Suppressor macrophage treated with lipopolysaccharide for 4 hours (primary cell): ENCODE data around the gene CSK.
"Not testable (repeated sequence)": the region's sequence is repeated elsewhere in the genome, so short reads cannot be mapped to it uniquely, and the experiment has no call there.

Experiments used
- DNase-seq: peaks from one replicate; pipeline ENCODE4 v3.0.0-alpha.2; 2020

The CSK gene

DNA sequence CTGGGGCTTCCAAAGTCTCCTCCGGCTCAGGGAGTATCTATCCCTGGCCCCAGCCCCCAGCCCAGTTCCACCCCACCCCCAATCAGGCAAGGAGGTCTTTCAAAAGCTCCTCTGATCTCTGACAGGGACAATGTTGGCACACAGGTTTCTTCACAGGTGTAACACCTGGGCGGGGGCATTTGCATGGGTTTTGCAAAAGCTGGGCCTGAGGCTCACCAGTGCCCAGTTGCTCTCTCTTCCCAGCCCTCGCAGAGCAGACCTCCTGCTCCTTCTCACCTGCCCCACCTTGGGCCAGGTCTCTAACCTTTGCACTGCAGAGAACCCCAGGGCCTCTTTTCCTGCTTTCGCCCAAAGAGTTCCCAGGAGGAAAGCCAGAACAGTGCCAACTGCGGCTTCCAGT, 8.6 kb upstream of the CSK start:
- no peak for DNase-seq

DNA sequence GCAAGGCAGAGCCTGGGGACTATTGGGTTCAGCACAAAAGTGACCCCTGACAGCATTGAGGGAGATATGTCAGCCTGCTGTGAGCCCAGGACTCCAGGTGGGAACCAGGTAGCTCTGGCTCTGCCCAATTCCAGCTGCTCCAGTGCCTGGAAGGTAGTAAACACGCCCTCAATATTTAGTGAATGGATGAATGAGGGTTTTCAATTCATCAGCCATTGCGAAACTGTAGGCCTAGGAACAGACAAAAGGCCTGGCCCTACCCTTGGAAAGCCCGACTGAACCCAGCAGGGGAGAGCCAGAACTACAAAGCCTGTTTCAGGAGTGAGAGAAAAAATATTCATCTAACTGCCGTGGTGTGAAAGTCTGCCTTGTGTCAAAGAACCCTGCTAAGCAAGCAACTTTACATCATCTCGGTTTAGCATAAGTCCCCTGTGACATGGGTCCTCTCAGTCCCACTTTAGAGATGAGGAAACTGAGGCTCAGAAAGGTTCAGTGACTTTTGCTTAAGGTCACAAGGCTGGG, 8.1 kb upstream of the CSK start:
- peak; percentile 45 for DNase-seq

DNA sequence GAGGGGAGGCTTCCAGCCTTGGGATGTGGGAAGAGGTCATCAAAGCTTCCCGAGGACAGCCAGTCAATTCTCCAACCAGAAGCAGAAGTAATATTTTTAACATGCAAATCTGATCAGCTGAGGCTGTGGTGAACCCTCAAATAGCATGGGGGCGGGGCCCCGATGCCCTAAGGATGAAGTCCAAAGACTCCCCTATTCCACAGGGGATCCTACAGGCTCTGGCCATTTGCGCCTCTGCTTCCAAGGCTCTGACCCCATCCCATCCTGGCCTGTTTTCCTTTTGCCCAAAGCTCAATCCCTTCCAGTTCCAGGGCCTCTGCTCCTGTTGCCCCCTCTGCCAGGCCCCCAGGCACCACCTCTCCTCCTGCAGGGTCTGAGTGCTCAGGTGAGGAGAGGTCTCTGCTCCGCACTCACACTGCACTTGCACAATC, 6.7 kb upstream of the CSK start:
- DNase-seq = peak; percentile 38

DNA sequence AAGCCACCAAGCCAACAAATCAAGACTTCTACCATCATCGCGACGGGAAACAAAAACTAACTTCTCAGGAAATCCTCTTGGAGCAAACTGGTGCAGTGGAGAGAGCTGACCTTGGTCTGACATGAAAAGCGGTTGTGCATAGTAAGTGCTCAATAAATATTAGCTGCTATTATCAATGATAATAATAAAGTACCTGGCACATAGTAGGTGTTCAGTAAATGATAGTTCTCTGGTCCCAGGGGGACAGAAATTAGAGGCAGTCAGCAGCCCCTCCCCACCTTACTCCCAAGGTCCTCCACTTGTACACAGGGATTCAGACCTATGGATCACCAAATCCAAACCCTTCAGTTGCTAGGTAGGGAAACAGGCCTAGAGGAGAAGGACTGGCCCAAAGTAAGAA, 6.0 kb upstream of the CSK start:
- no peak for DNase-seq

DNA sequence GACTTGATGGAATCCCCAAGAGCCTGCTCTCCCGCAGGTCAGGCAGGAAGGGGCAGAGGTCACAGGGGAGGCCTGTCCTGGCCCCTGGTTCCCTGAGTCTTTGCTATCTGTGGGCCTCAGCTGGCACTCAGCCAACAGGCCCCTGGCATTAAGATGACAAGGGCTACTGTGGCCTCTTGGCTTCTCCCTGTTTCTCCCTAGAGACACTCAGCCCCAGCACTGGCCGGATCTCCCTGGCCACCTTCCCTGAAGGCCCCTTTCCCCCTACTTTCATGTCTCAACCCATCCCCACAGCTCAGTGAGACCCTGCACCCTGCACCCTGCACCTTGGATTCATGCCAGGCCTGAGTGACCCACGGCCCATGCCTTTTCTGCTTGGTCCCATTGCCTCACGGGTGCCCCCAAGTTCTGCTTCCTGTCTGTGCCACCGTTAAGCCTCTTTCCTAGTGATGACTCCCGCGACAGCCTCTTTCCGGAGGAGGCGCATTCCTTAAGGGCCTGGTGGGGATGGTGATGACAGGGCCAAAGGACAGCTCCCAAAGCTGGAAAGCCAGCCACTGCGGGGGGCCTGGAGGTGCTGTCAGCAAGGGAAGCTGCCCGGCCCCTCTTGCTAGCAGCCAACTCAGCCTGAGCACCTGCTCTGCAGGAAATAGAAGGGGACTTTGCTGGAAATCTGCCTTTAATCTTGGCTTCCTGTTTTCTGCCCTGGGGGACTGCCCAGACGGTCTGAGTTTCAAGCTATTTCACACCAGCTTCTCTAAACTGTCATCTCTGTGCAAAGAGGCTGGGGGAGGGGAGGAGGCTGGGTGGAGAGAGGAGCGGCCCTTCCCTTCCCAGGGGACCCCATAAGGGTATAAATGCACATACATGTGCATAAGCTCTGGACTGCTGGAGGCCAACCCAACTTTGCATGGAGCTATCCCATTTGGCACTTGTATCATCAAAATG, 4.8 kb upstream of the CSK start:
- peak; percentile 84 for DNase-seq

DNA sequence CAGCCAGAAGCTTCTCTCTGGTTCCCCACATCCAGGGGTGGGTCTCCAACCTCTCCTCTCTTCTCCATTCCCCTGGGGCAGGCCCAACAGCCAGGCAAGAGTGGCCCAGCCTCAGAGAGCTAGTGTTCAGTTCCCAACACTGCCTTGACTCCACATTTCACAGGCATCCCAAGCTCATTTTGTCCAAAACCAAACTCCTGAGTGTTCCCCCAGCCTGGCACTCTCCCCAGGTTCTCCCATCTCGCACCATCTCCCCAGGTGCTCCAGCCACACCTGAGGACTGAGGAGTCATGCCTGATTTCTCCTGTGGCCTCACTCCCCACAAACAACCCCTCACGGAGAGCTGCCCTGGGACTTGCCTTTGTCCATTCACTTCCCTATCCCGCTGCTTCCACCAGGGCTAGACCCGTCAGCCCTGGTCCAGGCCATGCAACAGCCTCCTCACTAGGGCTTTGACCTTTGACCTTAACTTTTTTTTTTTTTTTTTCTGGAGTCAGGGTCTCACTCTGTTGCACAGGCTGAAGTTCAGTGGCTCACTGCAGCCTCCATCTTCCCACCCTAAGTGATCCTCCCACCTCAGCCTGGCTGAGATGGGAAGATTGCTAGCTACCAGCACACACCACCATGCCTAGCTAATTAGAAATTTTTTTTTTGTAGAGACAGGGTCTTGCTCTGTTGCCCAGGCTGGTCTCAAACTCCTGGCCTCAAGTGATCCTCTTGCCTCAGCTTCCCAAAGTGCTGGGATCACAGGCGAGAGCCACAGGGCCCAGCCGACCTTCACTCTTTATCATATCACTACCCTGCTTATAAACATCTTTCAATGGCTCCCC, 3.9 kb upstream of the CSK start:
- peak; percentile 35 for DNase-seq

DNA sequence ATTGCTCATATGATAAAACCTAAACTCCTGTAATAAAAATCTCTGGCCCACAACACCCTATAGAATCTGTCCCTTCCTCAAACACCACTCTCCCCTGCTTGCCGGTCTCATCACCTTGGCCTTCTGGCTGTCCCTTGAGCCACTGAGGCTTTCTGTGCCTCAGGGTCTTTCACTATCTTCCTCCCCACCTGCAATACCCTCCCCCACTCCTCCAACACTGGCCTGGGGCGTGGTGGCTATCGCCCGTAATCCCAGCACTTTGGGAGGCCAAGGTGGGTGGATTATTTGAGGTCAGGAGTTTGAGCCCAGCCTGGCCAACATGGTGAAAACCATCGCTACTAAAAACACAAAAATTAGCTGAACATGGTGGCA, 3.3 kb upstream of the CSK start:
- DNase-seq = no peak

DNA sequence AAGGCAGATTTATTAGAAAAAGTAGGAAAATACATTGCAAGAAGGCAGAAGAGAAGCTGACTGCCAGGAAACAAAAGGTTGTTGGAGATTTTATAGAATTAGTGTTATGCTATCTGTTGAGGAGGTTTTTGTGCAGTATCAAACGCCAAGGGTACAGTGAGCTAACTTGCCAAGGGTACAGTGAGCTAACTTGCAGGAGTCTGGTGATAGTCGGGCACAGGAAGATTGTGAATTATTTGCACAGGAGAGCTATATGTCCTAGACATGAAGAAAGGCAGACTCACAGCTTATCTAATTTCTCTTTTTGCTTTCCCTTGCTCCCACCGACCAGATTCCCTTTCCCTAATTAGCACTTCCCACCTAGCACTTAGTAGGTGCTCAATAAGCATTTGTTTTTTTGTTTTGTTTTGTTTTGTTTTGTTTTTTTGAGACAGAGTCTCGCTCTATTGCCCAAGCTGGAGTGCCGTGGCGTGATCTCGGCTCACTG, 2.7 kb upstream of the CSK start:
- DNase-seq = no peak

DNA sequence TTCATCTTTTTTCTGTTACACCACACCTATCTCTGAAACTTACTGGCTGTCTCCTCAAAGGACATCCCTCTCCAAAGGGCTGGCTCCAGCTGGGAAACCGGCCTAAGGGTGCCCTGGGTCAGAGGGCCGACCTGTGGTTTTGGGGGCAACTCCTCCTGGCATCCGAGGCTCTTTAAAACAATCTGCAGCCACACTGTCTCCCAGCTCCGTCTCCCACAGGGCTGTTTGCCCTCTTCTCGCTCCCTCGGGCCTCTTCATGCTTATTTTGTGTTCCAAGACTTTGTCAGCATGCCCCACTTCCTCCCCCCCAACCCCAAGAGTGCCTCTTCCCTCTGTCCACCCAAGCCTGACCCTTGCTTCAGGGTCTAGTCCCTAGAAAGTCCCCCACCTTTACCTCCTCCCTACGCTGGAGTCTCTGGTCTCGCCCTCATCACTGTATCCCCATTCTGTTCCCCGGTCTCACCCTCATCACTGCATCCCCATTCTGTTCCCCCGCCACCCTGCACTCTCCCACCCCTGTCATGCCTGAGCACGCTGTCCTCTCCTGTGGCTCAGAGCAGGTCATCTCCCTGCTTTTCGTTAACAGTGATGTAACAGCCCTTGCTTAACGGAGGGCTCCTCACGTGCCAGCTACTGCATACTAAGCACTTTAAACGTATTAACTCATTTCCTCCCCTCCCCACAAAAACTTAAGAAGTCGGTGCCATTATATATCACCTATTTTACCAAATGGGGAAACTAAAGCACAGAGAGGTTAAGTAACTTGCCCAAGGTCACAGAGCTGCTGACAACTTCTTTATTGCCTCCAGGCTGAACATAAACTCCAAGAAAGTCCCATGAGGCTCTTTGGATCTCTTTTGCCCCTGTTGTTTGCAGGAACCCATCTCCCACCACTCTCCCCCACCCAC, 1.1 kb upstream of the CSK start:
- peak; percentile 87 for DNase-seq

DNA sequence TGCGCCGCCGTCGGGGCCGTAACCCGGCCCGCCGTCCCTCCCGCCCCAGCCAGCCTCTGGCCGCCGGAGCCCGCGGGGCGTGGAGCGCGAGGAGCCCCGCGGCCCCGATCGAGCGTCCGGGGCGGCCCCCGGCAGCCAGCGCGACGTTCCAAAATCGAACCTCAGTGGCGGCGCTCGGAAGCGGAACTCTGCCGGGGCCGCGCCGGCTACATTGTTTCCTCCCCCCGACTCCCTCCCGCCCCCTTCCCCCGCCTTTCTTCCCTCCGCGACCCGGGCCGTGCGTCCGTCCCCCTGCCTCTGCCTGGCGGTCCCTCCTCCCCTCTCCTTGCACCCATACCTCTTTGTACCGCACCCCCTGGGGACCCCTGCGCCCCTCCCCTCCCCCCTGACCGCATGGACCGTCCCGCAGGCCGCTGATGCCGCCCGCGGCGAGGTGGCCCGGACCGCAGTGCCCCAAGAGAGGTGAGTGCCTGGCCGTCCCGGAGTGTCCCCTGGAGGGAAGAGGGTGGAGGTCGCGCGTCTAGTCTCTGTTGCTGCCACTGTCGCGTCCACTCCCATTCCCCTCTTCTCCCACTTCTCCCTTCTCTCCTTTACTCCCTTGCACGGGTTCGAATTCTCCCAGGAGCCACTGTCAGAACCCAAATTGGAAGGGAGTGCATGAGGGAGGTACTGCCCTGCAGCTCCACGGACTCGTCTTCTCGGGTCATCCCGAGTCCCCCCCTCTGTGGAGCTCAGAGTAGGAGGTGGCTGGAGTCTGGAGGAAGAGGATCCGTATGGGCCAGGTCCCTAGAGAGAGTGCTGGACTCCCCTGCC, 585 bp downstream of the CSK start:
- DNase-seq = peak; percentile 68

DNA sequence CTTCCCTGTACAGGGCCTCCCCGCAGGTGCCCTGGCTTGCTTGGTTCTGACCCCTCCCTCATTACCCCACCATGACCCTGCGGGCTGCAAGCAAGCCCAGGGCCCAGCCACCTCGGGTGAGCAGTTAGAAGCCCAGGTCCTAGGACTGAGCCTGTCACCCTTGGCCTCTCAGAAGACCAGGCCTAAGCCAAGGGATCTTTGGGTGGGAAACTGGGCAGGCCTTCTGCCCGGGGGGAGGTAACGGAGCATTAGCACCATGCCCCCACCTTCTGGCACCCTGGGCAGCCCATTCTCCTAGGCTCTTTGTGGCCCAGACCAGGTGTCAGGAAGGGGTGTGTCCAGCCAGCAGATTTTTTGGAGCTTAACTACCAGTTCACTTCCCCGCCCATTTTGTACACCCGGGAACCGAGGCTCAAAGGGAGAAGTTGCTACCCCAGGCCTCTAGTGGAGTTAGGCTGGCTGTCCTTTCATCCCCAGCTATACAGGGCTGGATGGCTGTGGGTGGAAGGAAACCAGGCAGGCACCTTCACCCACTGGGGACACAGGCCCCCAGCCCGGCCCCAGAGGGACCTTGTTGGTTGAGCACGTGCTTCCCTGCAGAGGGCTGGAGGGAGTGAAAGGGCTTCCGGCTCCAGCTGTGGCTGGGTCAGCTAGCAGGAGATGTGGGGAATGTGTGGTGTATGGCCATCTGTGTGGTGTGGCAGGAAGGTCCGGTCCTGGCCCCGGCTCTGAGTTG, 1.4 kb downstream of the CSK start:
- peak; percentile 72 for DNase-seq

DNA sequence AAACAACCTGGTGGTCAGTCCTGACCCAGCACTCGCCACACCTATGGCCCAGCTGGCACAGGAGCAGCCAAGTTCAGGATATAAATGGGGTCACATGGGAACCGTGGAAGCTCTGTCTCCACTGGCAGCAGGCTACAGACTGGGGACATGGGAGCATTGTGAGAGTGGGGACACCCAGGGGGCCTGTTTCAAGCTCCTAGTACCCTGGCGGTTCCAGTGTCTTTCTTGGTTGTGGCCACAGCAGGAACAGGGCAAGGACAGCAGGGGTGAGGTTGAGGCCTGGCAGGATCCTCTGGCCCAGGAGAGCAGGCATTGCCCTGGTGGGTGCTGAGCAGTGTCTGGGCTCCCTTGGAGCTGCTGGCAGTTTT, 1.9 kb downstream of the CSK start:
- DNase-seq = no peak

DNA sequence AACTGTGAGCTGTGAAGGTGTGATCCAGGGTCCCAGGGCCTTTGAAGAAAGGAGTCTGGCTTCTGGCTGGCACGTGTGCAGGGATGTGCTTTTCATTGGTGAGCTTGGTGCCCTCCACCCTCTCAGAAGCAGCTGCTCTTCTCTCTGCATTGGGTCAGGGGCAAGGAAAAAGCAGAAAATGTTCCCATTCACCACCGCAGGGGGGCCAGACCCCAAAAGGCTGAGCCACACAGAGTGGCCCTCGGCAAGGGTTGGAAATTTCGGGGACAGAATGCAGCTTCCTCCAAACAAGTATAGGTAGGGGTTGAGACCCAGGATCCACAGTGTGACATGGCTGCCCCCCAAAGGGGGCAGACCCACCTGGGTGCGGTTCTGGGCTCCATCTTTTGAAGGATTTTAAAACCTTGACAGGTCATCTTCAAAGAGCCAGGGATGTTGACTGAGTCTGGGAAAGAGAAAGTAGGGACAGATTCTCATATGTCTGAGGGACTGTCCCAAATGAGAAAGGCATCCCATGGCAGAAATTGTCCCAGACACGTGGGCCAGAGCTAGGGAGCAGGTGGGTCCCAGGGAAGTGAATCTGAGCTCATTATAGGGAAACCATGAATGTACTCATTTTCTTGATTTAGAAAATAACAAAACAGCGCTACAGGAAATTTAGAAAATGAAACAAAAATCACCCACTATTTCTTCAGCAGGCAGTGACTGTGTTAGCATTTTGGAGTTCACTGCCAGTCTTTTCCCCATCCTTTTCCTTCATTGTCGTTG, 2.7 kb downstream of the CSK start:
- DNase-seq = peak; percentile 93

DNA sequence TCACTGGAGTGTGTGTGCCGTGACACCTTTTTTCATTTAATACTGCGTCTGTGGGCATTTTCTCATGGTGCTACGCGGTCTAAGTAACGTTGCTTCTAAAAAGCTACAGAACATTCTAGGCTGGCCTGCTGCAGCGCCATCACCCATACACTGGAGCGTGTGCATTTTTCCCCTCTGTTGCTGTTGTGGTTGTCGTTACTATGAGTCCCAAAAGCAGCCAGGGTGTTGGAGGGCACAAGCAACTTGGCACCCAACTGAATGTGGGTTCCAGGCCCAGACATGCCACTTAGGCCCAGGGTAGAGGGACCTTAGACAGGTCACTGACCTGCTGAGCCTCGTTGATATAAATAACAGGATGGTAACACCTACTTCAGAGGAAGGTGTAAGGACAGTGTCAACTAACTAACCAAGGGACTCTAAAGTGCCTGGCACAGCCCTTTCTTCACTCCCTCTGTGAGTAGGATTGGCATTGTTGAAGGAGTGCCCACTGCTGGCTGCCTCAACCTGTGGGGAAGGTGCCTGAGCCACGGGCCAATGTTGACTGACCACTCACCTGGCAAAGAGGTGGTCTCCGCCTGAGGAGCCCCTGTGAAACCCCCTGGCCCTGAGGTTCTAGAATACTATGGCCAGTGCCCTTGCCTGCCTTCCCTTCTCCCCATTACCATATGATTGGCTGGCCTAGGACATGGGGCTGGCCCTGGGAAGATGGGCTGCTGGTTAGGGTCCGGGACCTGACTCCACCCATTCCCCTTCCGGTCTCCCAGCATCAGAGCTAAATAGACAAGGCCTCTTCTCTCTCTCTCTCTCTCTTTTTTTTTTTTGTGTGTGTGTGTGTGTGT, 3.5 kb downstream of the CSK start:
- DNase-seq = no peak

DNA sequence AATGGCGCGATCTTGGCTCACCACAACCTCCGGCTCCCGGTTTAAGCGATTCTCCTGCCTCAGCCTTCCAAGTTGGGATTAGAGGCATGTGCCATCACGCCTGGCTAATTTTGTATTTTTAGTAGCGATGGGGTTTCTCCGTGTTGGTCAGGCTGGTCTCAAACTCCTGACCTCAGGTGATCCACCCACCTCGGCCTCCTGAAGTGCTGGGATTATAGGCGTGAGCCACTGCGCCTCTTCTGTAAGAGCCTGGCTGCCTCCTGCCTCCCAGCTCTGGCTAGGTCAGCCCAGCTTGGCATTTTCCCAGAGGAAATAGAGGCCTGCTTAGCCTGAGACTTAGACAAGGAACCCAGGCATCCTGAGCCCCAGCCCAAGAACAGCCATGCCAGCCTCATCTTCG, 4.2 kb downstream of the CSK start:
- DNase-seq = not testable (repeated sequence)

DNA sequence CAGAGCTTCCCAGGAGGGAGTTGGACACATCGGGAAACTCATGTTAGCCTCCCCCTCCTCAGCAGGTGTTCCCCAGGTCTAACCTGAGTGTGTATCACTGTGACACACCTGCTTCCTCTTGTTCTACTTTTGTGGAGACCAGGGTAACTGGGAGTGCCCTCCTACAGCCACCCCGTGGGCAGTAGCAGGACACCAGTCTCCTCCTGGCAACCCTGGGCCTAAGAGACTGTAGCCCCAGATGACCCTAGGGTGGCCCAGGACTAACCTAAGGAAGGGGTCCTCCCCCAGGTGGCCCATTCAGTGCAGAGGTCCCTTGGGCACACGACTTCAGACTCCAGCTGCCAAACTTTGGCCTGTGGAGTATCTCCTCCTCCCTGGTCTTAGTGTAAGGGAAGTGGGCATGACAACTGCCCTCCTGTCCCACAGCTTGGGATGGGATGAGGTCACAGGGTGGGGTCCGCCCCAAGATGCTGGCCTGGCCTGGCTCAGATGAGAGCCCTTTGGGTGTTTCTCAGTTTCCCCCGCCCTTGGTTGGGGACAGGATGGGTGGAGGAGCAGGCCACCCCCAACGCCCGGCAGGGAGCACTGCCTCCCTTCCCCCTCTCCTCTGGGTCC, 4.8 kb downstream of the CSK start:
- DNase-seq = peak; percentile 83

DNA sequence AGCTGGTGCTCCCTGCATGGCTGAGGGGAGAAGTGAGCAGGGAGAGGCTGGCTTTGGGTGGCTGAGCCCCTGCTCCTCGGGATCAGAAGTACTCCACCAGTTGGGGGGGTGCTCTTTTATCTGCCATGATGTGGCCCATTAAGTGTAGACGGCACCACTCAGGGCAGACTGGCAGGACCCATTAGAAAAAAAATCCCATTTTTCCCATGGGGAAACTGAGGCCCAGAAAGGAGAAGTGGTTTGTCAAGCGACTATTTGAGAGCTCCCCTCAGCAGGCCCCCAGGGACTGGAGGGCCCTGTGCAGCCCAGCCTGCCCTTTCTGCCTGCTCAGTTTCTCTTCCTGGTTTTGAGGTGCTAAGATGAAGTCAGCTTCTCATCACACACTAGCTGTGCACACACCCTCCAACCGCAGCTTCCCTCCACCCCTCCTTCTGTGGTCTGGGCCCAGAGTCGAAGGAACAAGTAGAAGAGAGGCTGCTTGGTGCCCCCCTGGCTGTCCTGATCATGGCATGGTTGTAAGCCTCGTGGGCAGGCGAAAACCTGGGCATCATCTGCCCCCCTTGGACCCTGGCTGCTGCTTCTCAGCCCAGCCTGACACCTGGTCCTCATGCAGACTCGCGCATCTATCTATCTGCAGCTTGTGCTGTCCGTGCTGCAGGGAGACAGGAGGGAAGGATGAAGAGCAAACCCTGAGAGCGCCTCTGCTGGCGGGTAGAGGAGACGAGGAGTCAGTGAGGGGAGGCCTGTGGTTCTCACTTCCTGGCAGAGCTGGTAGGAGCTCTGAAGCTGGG, 5.6 kb downstream of the CSK start:
- DNase-seq = peak; percentile 95
